IMR-90 (cell line): ENCODE data around the gene CHST6. TPM values are rescaled to one million over a fixed set of nuclear protein-coding genes. Genes with fewer than 3 reads are reported as not detected.

Source experiments
- ATAC-seq: fragments of 200-7000 bp; cut with Tn5 transposase; 2 replicates; pipeline ENCODE4 v1.9.1; 2020; ENCODE audit warnings: low read depth, mild to moderate bottlenecking, moderate library complexity
- BruUV-seq: library from RNA; stranded (reverse); fragments of 400-500 nt; replicated peaks from 2 replicates; lab custom pipeline; 2021; lab: Mats Ljungman, UMichigan
- CTCF ChIA-PET: fragments of 300-600 bp; formaldehyde crosslinking; extraction: SDS; loops from one replicate; lab custom pipeline; 2021; ENCODE audit warnings: antibody characterized with exemption; lab: Yijun Ruan, JAX
- POLR2A ChIA-PET: fragments of 300-600 bp; sonication (Branson Sonifier 250); formaldehyde crosslinking; loops from one replicate; lab custom pipeline; 2022; ENCODE audit warnings: antibody characterized with exemption; ENCODE audit not compliant: unreplicated experiment; lab: Charles Lee
- DNase-seq: peaks from one replicate; pipeline ENCODE4 v3.0.0; 2013
- H2AFZ ChIP-seq: replicated peaks from 2 replicates; pipeline ENCODE3; 2013; ENCODE audit warnings: low read length, mild to moderate bottlenecking; ENCODE audit not compliant: poor library complexity
- H2AK5ac ChIP-seq: 2 replicates; pipeline ENCODE4 v1.6.1; 2013; ENCODE audit warnings: low read depth, low read length, inconsistent platforms
- H2AK9ac ChIP-seq: replicated peaks from 2 replicates; pipeline ENCODE3; 2013; ENCODE audit warnings: mild to moderate bottlenecking, low read depth, low read length, moderate library complexity; ENCODE audit not compliant: poor library complexity
- H2BK120ac ChIP-seq: 2 replicates; pipeline ENCODE4 v1.6.1; 2013; ENCODE audit warnings: low read depth, low read length, inconsistent platforms
- H2BK15ac ChIP-seq: 3 replicates; pipeline ENCODE4 v1.6.1; 2013; ENCODE audit warnings: low read depth, low read length, inconsistent platforms
- H2BK20ac ChIP-seq: 2 replicates; pipeline ENCODE4 v1.6.1; 2013; ENCODE audit warnings: low read depth, mild to moderate bottlenecking, inconsistent platforms, low read length, moderate library complexity
- H2BK5ac ChIP-seq: 2 replicates; pipeline ENCODE4 v1.6.1; 2013; ENCODE audit warnings: mild to moderate bottlenecking, low read depth, low read length, inconsistent platforms; ENCODE audit not compliant: poor library complexity, severe bottlenecking
- H3K14ac ChIP-seq: replicated peaks from 2 replicates; pipeline ENCODE4 v1.6.1; 2013; ENCODE audit warnings: low read depth, low read length, inconsistent platforms
- H3K18ac ChIP-seq: 2 replicates; pipeline ENCODE4 v1.6.1; 2013; ENCODE audit warnings: low read depth, low read length, control low read depth
- H3K23ac ChIP-seq: 2 replicates; pipeline ENCODE4 v1.6.1; 2013; ENCODE audit warnings: low read depth, low read length, inconsistent platforms
- H3K27ac ChIP-seq: 2 replicates; pipeline ENCODE4 v1.5.1; 2013; ENCODE audit warnings: mild to moderate bottlenecking, control low read depth, low read length; ENCODE audit not compliant: insufficient read depth
- H3K27me3 ChIP-seq: 2 replicates; pipeline ENCODE4 v1.6.1; 2013; ENCODE audit warnings: low read length; ENCODE audit not compliant: control insufficient read depth, insufficient read depth
- H3K36me3 ChIP-seq: 2 replicates; pipeline ENCODE4 v1.6.1; 2013; ENCODE audit warnings: low read length, mixed read lengths; ENCODE audit not compliant: control insufficient read depth, insufficient read depth
- H3K4ac ChIP-seq: 2 replicates; pipeline ENCODE4 v1.6.1; 2013; ENCODE audit warnings: low read depth, low read length, inconsistent platforms
- H3K4me1 ChIP-seq: 2 replicates; pipeline ENCODE4 v1.6.1; 2013; ENCODE audit warnings: low read length, mixed read lengths; ENCODE audit not compliant: control insufficient read depth, insufficient read depth
- H3K4me2 ChIP-seq: 2 replicates; pipeline ENCODE4 v1.6.1; 2013; ENCODE audit warnings: low read depth, mild to moderate bottlenecking, control low read depth, low read length, moderate library complexity
- H3K4me3 ChIP-seq: 2 replicates; pipeline ENCODE4 v1.5.1; 2013; ENCODE audit warnings: low read depth, mild to moderate bottlenecking, control low read depth, low read length, moderate library complexity; ENCODE audit not compliant: insufficient read depth
- H3K56ac ChIP-seq: 2 replicates; pipeline ENCODE4 v1.6.1; 2013; ENCODE audit warnings: low read length, inconsistent platforms; ENCODE audit not compliant: insufficient read depth; ENCODE audit errors: extremely low read depth
- H3K79me1 ChIP-seq, 2 experiments: 2 replicates each; pipeline ENCODE4 v1.6.1; 2013; ENCODE audit warnings: low read length in 2 of 2, inconsistent platforms in 1 of 2, low read depth in 1 of 2
- H3K9ac ChIP-seq: 2 replicates; pipeline ENCODE4 v1.6.1; 2013; ENCODE audit warnings: low read depth, low read length, control low read depth
- H3K9me1 ChIP-seq: 2 replicates; pipeline ENCODE4 v1.6.1; 2013; ENCODE audit warnings: low read length, inconsistent platforms; ENCODE audit not compliant: insufficient read depth
- H3K9me3 ChIP-seq: 2 replicates; pipeline ENCODE4 v1.6.1; 2013; ENCODE audit warnings: low read length; ENCODE audit not compliant: control insufficient read depth, insufficient read depth
- H4K20me1 ChIP-seq: 2 replicates; pipeline ENCODE4 v1.6.1; 2013; ENCODE audit warnings: low read length, inconsistent platforms; ENCODE audit not compliant: insufficient read depth
- H4K5ac ChIP-seq: 2 replicates; pipeline ENCODE4 v1.6.1; 2013; ENCODE audit warnings: mild to moderate bottlenecking, low read depth, low read length, control low read depth
- H4K8ac ChIP-seq, 2 experiments: 2 replicates each; pipeline ENCODE4 v1.6.1; 2013; ENCODE audit warnings: low read depth in 2 of 2, low read length in 2 of 2, control low read depth in 1 of 2, inconsistent platforms in 1 of 2
- H4K91ac ChIP-seq: 2 replicates; pipeline ENCODE4 v1.6.1; 2013; ENCODE audit warnings: low read depth, low read length, inconsistent platforms; ENCODE audit not compliant: insufficient read depth
- BHLHE40 ChIP-seq: fragments of 150-350 bp; IDR thresholded peaks from 2 replicates; pipeline ENCODE4 v1.6.1; 2016; ENCODE audit warnings: mild to moderate bottlenecking, low read depth, low read length
- CEBPB ChIP-seq: IDR thresholded peaks from 2 replicates; pipeline ENCODE4 v1.6.1; 2012; ENCODE audit warnings: low read depth, low read length, improper control_type of control experiment
- CHD1 ChIP-seq: IDR thresholded peaks from 2 replicates; pipeline ENCODE4 v1.6.1; 2012; ENCODE audit warnings: low read depth, low read length, improper control_type of control experiment
- FOS ChIP-seq: fragments of 150-350 bp; IDR thresholded peaks from 2 replicates; pipeline ENCODE4 v1.6.1; 2016; ENCODE audit warnings: low read depth, low read length
- MAFK ChIP-seq: IDR thresholded peaks from 2 replicates; pipeline ENCODE4 v1.6.1; 2012; ENCODE audit warnings: low read depth, low read length, improper control_type of control experiment
- MAZ ChIP-seq: IDR thresholded peaks from 2 replicates; pipeline ENCODE4 v1.6.1; 2012; ENCODE audit warnings: low read depth, mild to moderate bottlenecking, low read length, improper control_type of control experiment, moderate library complexity, borderline replicate concordance
- MXI1 ChIP-seq: IDR thresholded peaks from 2 replicates; pipeline ENCODE4 v1.6.1; 2012; ENCODE audit warnings: low read depth, mild to moderate bottlenecking, low read length, moderate library complexity, borderline replicate concordance
- NFE2L2 ChIP-seq: fragments of 150-350 bp; IDR thresholded peaks from 2 replicates; pipeline ENCODE4 v1.6.1; 2016; ENCODE audit warnings: low read depth, mild to moderate bottlenecking, low read length
- POLR2A ChIP-seq: IDR thresholded peaks from 2 replicates; pipeline ENCODE4 v1.6.1; 2012; ENCODE audit warnings: mild to moderate bottlenecking, low read depth, low read length
- RAD21 ChIP-seq: IDR thresholded peaks from 2 replicates; pipeline ENCODE4 v1.6.1; 2012; ENCODE audit warnings: low read length, improper control_type of control experiment
- RCOR1 ChIP-seq: IDR thresholded peaks from 2 replicates; pipeline ENCODE4 v1.6.1; 2012; ENCODE audit warnings: mild to moderate bottlenecking, low read length, improper control_type of control experiment; ENCODE audit not compliant: insufficient replicate concordance
- RFX5 ChIP-seq: IDR thresholded peaks from 2 replicates; pipeline ENCODE4 v1.8.0; 2012; ENCODE audit warnings: low read depth, mild to moderate bottlenecking, low read length, moderate library complexity
- SMC3 ChIP-seq: fragments of 150-350 bp; IDR thresholded peaks from 2 replicates; pipeline ENCODE4 v1.6.1; 2016; ENCODE audit warnings: low read depth, mild to moderate bottlenecking, antibody characterized with exemption, low read length, moderate library complexity
- WGBS, 2 experiments: methylation state at CpG; one replicate each; pipeline versions ENCODE4 v1.1.5 to v1.1.7; 2013; ENCODE audit warnings: missing lambda C conversion rate in 2 of 2; ENCODE audit not compliant: insufficient read length in 1 of 2; ENCODE audit errors: extremely low coverage in 2 of 2; 5-methylcytosine and 5-hydroxymethylcytosine counted together
- dilution Hi-C: fragments of 300-500 bp; cut with HindIII; formaldehyde crosslinking; loops from one replicate; pipeline ENCODE4 v1.14.3; 2018; ENCODE audit warnings: low sequenced_read_pairs; ENCODE audit not compliant: unreplicated experiment
- in situ Hi-C: fragments of 300-500 bp; cut with MboI; formaldehyde crosslinking; loops from 3 replicates; pipeline ENCODE4 v1.14.3; 2019; ENCODE audit warnings: low sequenced_read_pairs, inconsistent platforms, mixed read lengths
- intact Hi-C: fragments of 100-400 bp; cut with micrococcal nuclease; formaldehyde crosslinking; loops from 2 replicates; pipeline ENCODE4 v1.10.0; 2022
- polyA plus RNA-seq, 3 experiments: library from polyadenylated mRNA; depleted of rRNA; stranded (reverse); fragments of >200 nt; gene quantifications; 2 replicates each; pipeline ENCODE4 v1.2.3, GENCODE V29; 2012; ENCODE audit warnings: low replicate concordance in 1 of 3
- total RNA-seq: library from RNA; depleted of rRNA; stranded (reverse); fragments of >200 nt; gene quantifications from 2 replicates; pipeline ENCODE4 v1.2.3, GENCODE V29; 2012
- TF ChIP-seq, protein P1 (sequence below): fragments of 150-350 bp; IDR thresholded peaks from 2 replicates; pipeline ENCODE4 v1.6.1; 2016; ENCODE audit warnings: low read depth, mild to moderate bottlenecking, low read length, moderate library complexity, borderline replicate concordance
- TF ChIP-seq, protein P2 (sequence below): fragments of 150-350 bp; IDR thresholded peaks from 2 replicates; pipeline ENCODE4 v1.6.1; 2017; ENCODE audit warnings: mild to moderate bottlenecking, antibody characterized with exemption, low read length, low read depth
- TF ChIP-seq, protein P3 (sequence below): conservative IDR thresholded peaks from 2 replicates; pipeline ENCODE4 v1.5.1; 2012; ENCODE audit warnings: mild to moderate bottlenecking, low read depth, low read length, improper control_type of control experiment

The CHST6 gene
- total and polyA plus RNA-seq, 2 of the 4 experiments (the other 2 are of a cell fraction): under 0.01 to 0.12 TPM

DNA sequence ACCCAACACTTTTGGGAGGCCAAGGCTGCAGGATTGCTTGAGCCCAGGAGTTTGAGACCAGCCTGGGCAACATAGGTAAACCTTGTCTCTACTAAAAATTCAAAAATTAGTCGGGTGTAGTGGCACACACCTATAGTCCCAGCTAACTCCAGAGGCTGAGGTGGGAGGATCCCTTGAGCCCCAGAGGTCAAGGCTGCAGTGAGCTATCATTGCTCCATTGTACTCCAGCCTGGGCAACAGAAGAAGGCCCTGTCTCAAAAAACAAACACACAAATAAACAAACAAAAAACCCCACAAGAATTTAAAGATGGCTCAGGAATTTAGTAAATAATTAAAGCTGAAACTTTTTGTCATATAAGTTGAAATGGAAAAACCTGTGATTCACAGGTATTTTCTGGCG, 28.5 kb downstream of the CHST6 start:
- Histone ChIP-seq H4K8ac (no peak overlapping the region), H2BK5ac (no peak overlapping the region), H3K4me1 (no peaks in the 10 kb centered on the region), H2AFZ (no peak overlapping the region), H3K36me3 (no peaks in the 10 kb centered on the region), H4K5ac (no peak overlapping the region), H3K18ac (no peak overlapping the region), H3K4ac (no peak overlapping the region), H4K20me1 (no peaks in the 10 kb centered on the region; the same call in 1 of the 2 replicates), H2BK15ac (no peak overlapping the region), H3K14ac (no peak overlapping the region), H4K91ac (no peak overlapping the region), H3K9me3 (no peaks in the 10 kb centered on the region), H3K79me1 (peaks cover 6 to 18% of the 10 kb centered on the region in 2 experiments), H3K4me2 (no peak overlapping the region), H2AK5ac (no peak overlapping the region), H3K4me3 (no peak overlapping the region), H2BK120ac (no peak overlapping the region), H3K27me3 (no peaks in the 10 kb centered on the region), H3K27ac (no peak overlapping the region), H3K9ac (no peak overlapping the region), H3K23ac (no peak overlapping the region), H2AK9ac (no peak overlapping the region), H3K56ac (no peak overlapping the region), H3K9me1 (no peaks in the 10 kb centered on the region; the same call in 1 of the 2 replicates), H2BK20ac (no peak overlapping the region)
- CTCF ChIA-PET: interaction anchor here (0.6 to 1.2 kb wide), 2 partner anchors 11 to 108 kb away, joined by 3 read pairs; no protein-coding TSS in a partner anchor
- ATAC-seq: no peak
- BruUV-seq: no TSS peak
- intact Hi-C loops: loop anchor here (10.0 kb wide), 1 partner anchor 158 kb away; the partner anchor contains the start of gene ADAT1
- in situ Hi-C loops: no loop called here
- dilution Hi-C loops: no loop called here
- WGBS, 2 experiments: no CpG with 5 or more reads among the region's 2 CpGs
- POLR2A ChIA-PET: no interaction called here
- no peak for DNase-seq
- TF ChIP-seq FOS (no peak), RFX5 (no peak), MAZ (no peak), RAD21 (no peak), SMC3 (no peak), BHLHE40 (no peak), CEBPB (no peak), RCOR1 (no peak), MAFK (no peak), NFE2L2 (no peak), CHD1 (no peak), MXI1 (no peak), POLR2A (no peak)
- TF ChIP-seq, protein P1, sequence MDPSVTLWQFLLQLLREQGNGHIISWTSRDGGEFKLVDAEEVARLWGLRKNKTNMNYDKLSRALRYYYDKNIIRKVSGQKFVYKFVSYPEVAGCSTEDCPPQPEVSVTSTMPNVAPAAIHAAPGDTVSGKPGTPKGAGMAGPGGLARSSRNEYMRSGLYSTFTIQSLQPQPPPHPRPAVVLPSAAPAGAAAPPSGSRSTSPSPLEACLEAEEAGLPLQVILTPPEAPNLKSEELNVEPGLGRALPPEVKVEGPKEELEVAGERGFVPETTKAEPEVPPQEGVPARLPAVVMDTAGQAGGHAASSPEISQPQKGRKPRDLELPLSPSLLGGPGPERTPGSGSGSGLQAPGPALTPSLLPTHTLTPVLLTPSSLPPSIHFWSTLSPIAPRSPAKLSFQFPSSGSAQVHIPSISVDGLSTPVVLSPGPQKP: no peak
- TF ChIP-seq, protein P2, sequence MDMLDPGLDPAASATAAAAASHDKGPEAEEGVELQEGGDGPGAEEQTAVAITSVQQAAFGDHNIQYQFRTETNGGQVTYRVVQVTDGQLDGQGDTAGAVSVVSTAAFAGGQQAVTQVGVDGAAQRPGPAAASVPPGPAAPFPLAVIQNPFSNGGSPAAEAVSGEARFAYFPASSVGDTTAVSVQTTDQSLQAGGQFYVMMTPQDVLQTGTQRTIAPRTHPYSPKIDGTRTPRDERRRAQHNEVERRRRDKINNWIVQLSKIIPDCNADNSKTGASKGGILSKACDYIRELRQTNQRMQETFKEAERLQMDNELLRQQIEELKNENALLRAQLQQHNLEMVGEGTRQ: no peak
- TF ChIP-seq, protein P3, sequence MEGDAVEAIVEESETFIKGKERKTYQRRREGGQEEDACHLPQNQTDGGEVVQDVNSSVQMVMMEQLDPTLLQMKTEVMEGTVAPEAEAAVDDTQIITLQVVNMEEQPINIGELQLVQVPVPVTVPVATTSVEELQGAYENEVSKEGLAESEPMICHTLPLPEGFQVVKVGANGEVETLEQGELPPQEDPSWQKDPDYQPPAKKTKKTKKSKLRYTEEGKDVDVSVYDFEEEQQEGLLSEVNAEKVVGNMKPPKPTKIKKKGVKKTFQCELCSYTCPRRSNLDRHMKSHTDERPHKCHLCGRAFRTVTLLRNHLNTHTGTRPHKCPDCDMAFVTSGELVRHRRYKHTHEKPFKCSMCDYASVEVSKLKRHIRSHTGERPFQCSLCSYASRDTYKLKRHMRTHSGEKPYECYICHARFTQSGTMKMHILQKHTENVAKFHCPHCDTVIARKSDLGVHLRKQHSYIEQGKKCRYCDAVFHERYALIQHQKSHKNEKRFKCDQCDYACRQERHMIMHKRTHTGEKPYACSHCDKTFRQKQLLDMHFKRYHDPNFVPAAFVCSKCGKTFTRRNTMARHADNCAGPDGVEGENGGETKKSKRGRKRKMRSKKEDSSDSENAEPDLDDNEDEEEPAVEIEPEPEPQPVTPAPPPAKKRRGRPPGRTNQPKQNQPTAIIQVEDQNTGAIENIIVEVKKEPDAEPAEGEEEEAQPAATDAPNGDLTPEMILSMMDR: no peak
